Measurements from ENCODE around the gene CCDC8.

The CCDC8 gene

GRCh38 chr19:46364359-46364758 is 49.0 kb downstream of the CCDC8 start:
- Histone ChIP-seq H4K20me1 (ENCODE audit: insufficient read depth, low read length) (peaks cover 68% of the 10 kb centered on the region), H3K9me3 (ENCODE audit: insufficient read depth, low read length, severe bottlenecking) (no peaks in the 10 kb centered on the region), H3K4me3 (ENCODE audit: low read depth in 1 of 2, low read length in 2 of 2) (no peak overlapping the region), H3K4me2 (ENCODE audit: insufficient read depth, low read length) (no peak overlapping the region), H2AFZ (ENCODE audit: low read depth, low read length) (no peak overlapping the region), H3K4me1 (ENCODE audit: insufficient read depth, low read length) (peaks cover 25% of the 10 kb centered on the region), H3K27me3 (ENCODE audit: insufficient read depth, low read length, poor library complexity) (no peaks in the 10 kb centered on the region), H3K36me3 (ENCODE audit: insufficient read depth, low read length) (peaks cover 54% of the 10 kb centered on the region), H3K27ac (ENCODE audit: low read length) (no peak overlapping the region), H3K9ac (ENCODE audit: low read depth, low read length) (no peak overlapping the region), H3K79me2 (ENCODE audit: insufficient read depth, low read length) (peaks cover 63% of the 10 kb centered on the region)
- DNase-seq (no peak), ATAC-seq (ENCODE audit: insufficient read depth, low read depth) (no peak)
- no peak for TF ChIP-seq EZH2 (IDR thresholded peaks at IDR 0.05; ENCODE audit: borderline replicate concordance, low read depth, low read length, severe bottlenecking)
- no peak for TF ChIP-seq CTCF (IDR thresholded peaks at IDR 0.05; ENCODE audit: borderline replicate concordance, extremely low read depth, low read length, poor library complexity, severe bottlenecking)

GRCh38 chr19:46361915-46362314 is 51.4 kb downstream of the CCDC8 start:
- Histone ChIP-seq H3K9me3 (ENCODE audit: insufficient read depth, low read length, severe bottlenecking) (no peaks in the 10 kb centered on the region), H3K36me3 (ENCODE audit: insufficient read depth, low read length) (peaks cover 45% of the 10 kb centered on the region), H3K9ac (ENCODE audit: low read depth, low read length) (no peak overlapping the region), H3K4me3 (ENCODE audit: low read depth in 1 of 2, low read length in 2 of 2) (no peak overlapping the region), H4K20me1 (ENCODE audit: insufficient read depth, low read length) (peaks cover 62% of the 10 kb centered on the region), H3K27me3 (ENCODE audit: insufficient read depth, low read length, poor library complexity) (no peaks in the 10 kb centered on the region), H3K4me1 (ENCODE audit: insufficient read depth, low read length) (peaks cover 25% of the 10 kb centered on the region), H2AFZ (ENCODE audit: low read depth, low read length) (no peak overlapping the region), H3K27ac (ENCODE audit: low read length) (peak overlapping the region; percentile 47), H3K4me2 (ENCODE audit: insufficient read depth, low read length) (peak overlapping the region; percentile 46), H3K79me2 (ENCODE audit: insufficient read depth, low read length) (peaks cover 50% of the 10 kb centered on the region)
- ATAC-seq (ENCODE audit: insufficient read depth, low read depth) (peak; percentile 100), DNase-seq (no peak)
- TF ChIP-seq CTCF (IDR thresholded peaks at IDR 0.05; ENCODE audit: borderline replicate concordance, extremely low read depth, low read length, poor library complexity, severe bottlenecking) (no peak), EZH2 (IDR thresholded peaks at IDR 0.05; ENCODE audit: borderline replicate concordance, low read depth, low read length, severe bottlenecking) (no peak)

All from DND-41 (cell line).